Measurements from ENCODE around the gene CPB1. TPM values are rescaled to one million over a fixed set of nuclear protein-coding genes. Genes with fewer than 3 reads are reported as not detected.

Gene CPB1
- total and polyA plus RNA-seq, 8 donors: 3,071 to 29,247 (median 22,743) TPM

GRCh38 chr3:148796799-148797198, 30.8 kb upstream of the CPB1 start:
- Histone ChIP-seq H3K4me3 (no peak overlapping the region), H3K4me1 (peaks cover 0 to 2% (median 0%) of the 10 kb centered on the region in 3 donors), H3K27me3 (no peaks in the 10 kb centered on the region), H3K9me3 (no peaks in the 10 kb centered on the region), H3K36me3 (no peaks in the 10 kb centered on the region), H3K27ac (no peak overlapping the region)
- 50 to 77% methylated on average over 1 of the region's 1 CpG for WGBS, 2 donors
- DNase-seq: peak in 1 of 6 donors; percentile 26
- no peak for FAIRE-seq
- ATAC-seq: peak; percentile 72 to 89 (median 80)
- intact Hi-C loops (cut with DNase I): no loop called here
- TF ChIP-seq CTCF (IDR thresholded peaks at IDR 0.05): no peak

- no peaks in the 10 kb centered on the region for H3K9me3 ChIP-seq
- ATAC-seq: peak in 1 of 4 donors; percentile 32
- H3K36me3 ChIP-seq: no peaks in the 10 kb centered on the region
- H3K27me3 ChIP-seq: no peaks in the 10 kb centered on the region
- H3K27ac ChIP-seq: no peak overlapping the region
- H3K4me3 ChIP-seq: no peak overlapping the region
- no peak for TF ChIP-seq CTCF (IDR thresholded peaks at IDR 0.05)
- FAIRE-seq: no peak
- DNase-seq: no peak
- 90 to 91% methylated on average over 2 of the region's 2 CpGs for WGBS, 2 donors
- intact Hi-C loops (cut with DNase I): no loop called here
- no peaks in the 10 kb centered on the region for H3K4me1 ChIP-seq
Observed at GRCh38 chr3:148797795-148798194, 29.8 kb upstream of the CPB1 start.

- Histone ChIP-seq H3K27me3 (no peaks in the 10 kb centered on the region), H3K9me3 (no peaks in the 10 kb centered on the region), H3K36me3 (no peaks in the 10 kb centered on the region), H3K27ac (no peak overlapping the region), H3K4me3 (no peak overlapping the region), H3K4me1 (no peaks in the 10 kb centered on the region)
- peak; percentile 13 for FAIRE-seq
- WGBS, 2 donors: 97 to 100% methylated on average over 1 of the region's 1 CpG
- DNase-seq: no peak
- no peak for TF ChIP-seq CTCF (IDR thresholded peaks at IDR 0.05)
- intact Hi-C loops (cut with DNase I): no loop called here
- no peak for ATAC-seq
Observed at GRCh38 chr3:148800414-148800813, 27.2 kb upstream of the CPB1 start.

GRCh38 chr3:148809835-148810234, 17.8 kb upstream of the CPB1 start:
- no peaks in the 10 kb centered on the region for H3K36me3 ChIP-seq

More at GRCh38 chr3:148809835-148810234, 17.8 kb upstream of the CPB1 start:
- Histone ChIP-seq H3K27ac (no peak overlapping the region), H3K4me1 (peaks cover 0 to 9% (median 5%) of the 10 kb centered on the region in 3 donors), H3K9me3 (no peaks in the 10 kb centered on the region), H3K4me3 (no peak overlapping the region), H3K27me3 (no peaks in the 10 kb centered on the region)
- peak; percentile 25 to 79 (median 46) for ATAC-seq
- 38% methylated on average over 2 of the region's 2 CpGs for WGBS, 2 donors
- intact Hi-C loops (cut with DNase I): no loop called here
- FAIRE-seq: no peak
- DNase-seq: no peak
- no peak for TF ChIP-seq CTCF (IDR thresholded peaks at IDR 0.05)
